PC-9 (cell line): ENCODE results near the gene URB2.

ENCODE experiments used
- EZH2 ChIP-seq: fragments of 200-600 bp; sonication (generic); IDR thresholded peaks from 2 replicates; pipeline ENCODE4 v1.8.0; 2017; ENCODE audit warnings: antibody characterized with exemption, low read depth
- TF ChIP-seq, protein P1 (sequence below): fragments of 200-600 bp; sonication (generic); conservative IDR thresholded peaks from 2 replicates; pipeline ENCODE4 v1.6.1; 2017; ENCODE audit warnings: mixed run types, antibody characterized with exemption, mild to moderate bottlenecking, moderate library complexity

DNA sequence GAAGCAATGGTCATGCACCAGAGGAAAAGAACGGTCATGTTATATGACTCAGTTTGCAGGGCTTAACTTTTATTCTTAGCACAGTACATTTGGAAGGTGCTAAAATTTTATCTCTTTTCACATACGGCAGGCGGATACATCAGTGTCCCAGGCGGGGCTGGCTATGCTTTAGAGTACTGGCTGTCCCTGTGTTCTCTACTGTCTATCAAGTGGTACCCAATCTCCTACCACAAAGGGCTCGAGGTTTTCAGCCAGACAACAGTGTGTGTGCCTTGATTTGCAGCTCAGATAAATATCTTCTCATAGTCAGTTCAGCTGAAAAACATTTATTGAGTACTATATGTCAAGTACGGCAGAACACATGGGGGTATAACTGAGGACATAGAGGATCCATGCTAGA is 65.3 kb downstream of the URB2 start:
- no peak for TF ChIP-seq EZH2
- TF ChIP-seq, protein P1, sequence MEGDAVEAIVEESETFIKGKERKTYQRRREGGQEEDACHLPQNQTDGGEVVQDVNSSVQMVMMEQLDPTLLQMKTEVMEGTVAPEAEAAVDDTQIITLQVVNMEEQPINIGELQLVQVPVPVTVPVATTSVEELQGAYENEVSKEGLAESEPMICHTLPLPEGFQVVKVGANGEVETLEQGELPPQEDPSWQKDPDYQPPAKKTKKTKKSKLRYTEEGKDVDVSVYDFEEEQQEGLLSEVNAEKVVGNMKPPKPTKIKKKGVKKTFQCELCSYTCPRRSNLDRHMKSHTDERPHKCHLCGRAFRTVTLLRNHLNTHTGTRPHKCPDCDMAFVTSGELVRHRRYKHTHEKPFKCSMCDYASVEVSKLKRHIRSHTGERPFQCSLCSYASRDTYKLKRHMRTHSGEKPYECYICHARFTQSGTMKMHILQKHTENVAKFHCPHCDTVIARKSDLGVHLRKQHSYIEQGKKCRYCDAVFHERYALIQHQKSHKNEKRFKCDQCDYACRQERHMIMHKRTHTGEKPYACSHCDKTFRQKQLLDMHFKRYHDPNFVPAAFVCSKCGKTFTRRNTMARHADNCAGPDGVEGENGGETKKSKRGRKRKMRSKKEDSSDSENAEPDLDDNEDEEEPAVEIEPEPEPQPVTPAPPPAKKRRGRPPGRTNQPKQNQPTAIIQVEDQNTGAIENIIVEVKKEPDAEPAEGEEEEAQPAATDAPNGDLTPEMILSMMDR: no peak
